ENCODE results near the gene CDR2.

DNA sequence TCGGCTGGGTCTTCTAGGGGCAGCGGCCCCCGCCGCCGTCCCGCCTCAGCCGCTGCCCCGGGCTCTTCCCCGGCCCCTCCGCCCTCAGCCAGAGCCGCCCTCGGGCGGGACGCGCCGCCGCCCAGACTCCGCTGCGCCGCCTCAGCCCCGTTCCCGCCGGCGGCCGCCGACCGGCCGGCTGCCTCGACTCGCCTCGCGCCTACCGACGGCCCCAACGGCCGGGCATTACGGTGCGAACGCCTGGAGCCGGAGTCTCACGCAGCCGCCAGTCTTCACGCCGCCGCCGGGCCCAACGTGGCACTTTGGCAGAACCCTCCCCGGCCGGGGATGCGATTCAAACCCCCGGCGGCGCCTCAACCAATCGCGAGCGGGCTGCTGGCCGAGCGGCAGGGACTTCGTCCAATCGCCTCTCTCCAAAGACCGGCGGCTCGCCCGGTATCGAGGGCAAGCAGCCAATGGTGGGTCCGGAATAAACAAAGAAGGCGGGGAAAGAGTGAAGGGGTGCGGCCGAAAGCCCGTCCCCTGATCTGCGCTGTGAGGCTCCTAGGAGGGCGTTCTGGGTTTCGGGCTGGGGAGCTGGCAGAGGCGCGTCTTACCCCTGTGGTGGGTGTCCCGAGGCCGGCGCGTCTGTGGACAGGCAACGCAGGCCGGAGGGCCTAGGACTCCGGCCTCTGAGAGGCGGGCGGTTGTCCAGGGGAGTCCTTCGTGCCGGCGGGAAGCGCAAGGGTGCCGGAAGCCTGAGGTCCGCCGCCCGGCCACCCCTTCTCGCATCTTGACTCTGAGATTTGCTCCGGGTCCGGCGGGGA, at the start of gene CDR2:
- TF ChIP-seq, protein P1, sequence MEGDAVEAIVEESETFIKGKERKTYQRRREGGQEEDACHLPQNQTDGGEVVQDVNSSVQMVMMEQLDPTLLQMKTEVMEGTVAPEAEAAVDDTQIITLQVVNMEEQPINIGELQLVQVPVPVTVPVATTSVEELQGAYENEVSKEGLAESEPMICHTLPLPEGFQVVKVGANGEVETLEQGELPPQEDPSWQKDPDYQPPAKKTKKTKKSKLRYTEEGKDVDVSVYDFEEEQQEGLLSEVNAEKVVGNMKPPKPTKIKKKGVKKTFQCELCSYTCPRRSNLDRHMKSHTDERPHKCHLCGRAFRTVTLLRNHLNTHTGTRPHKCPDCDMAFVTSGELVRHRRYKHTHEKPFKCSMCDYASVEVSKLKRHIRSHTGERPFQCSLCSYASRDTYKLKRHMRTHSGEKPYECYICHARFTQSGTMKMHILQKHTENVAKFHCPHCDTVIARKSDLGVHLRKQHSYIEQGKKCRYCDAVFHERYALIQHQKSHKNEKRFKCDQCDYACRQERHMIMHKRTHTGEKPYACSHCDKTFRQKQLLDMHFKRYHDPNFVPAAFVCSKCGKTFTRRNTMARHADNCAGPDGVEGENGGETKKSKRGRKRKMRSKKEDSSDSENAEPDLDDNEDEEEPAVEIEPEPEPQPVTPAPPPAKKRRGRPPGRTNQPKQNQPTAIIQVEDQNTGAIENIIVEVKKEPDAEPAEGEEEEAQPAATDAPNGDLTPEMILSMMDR (optimal IDR thresholded peaks at IDR 0.05 in 1 of 3, IDR thresholded peaks at IDR 0.05 in 1 of 3, conservative IDR thresholded peaks at IDR 0.05 in 1 of 3; ENCODE audit: extremely low read depth in 1 of 3, insufficient read depth in 2 of 3, low read length in 3 of 3), result no peak
- TF ChIP-seq EZH2 (IDR thresholded peaks at IDR 0.05; ENCODE audit: low read length), result no peak

Data from keratinocyte (primary cell).